SU-DHL-6 (cell line): ENCODE results near the gene SHISA9.

Experiments used
- H2AFZ ChIP-seq: fragments of 200-600 bp; sonication (generic); 2 replicates; pipeline ENCODE4 v1.6.1; 2014; ENCODE audit warnings: low read depth, mild to moderate bottlenecking, moderate library complexity, mixed read lengths, antibody characterized with exemption, low read length; ENCODE audit not compliant: severe bottlenecking
- H3F3A ChIP-seq: fragments of 200-600 bp; shearing (Covaris generic); 2 replicates; pipeline ENCODE4 v1.6.0; 2016; ENCODE audit warnings: antibody characterized with exemption, mild to moderate bottlenecking; ENCODE audit not compliant: insufficient read depth
- H3K27ac ChIP-seq: fragments of 200-600 bp; sonication (generic); 2 replicates; pipeline ENCODE4 v1.5.1; 2016; ENCODE audit warnings: low read depth, mild to moderate bottlenecking, low read length, moderate library complexity, mixed read lengths
- H3K27me3 ChIP-seq: fragments of 200-600 bp; sonication (generic), shearing (Covaris generic); 2 replicates; pipeline ENCODE4 v1.6.0; 2014; ENCODE audit warnings: mild to moderate bottlenecking, low read length
- H3K36me3 ChIP-seq: fragments of 200-600 bp; sonication (generic); 2 replicates; pipeline ENCODE4 v1.6.1; 2014; ENCODE audit warnings: mild to moderate bottlenecking, low read length, mixed read lengths
- H3K4me2 ChIP-seq: fragments of 300-600, 200-600 bp; shearing (Covaris generic), sonication (generic); 2 replicates; pipeline ENCODE4 v1.6.0; 2014; ENCODE audit warnings: low read length, low read depth, mild to moderate bottlenecking; ENCODE audit not compliant: poor library complexity, severe bottlenecking
- H3K4me3 ChIP-seq: fragments of 200-600 bp; sonication (generic); 2 replicates; pipeline ENCODE4 v1.5.1; 2014; ENCODE audit warnings: antibody characterized with exemption, low read length, mild to moderate bottlenecking, mixed read lengths; ENCODE audit not compliant: insufficient read depth, poor library complexity, severe bottlenecking
- H3K79me2 ChIP-seq: fragments of 200-600 bp; sonication (generic); 2 replicates; pipeline ENCODE4 v1.6.1; 2014; ENCODE audit warnings: mild to moderate bottlenecking, low read length, moderate library complexity; ENCODE audit not compliant: insufficient read depth
- H3K9ac ChIP-seq: fragments of 200-600 bp; sonication (generic); 2 replicates; pipeline ENCODE4 v1.7.0; 2014; ENCODE audit warnings: mild to moderate bottlenecking, low read length
- H3K9me2 ChIP-seq: fragments of 200-600 bp; sonication (generic); replicated peaks from 2 replicates; pipeline ENCODE4 v1.6.1; 2014; ENCODE audit warnings: low read length; ENCODE audit not compliant: insufficient read depth
- H3K9me3 ChIP-seq: fragments of 200-600 bp; sonication (generic); 2 replicates; pipeline ENCODE4 v1.6.1; 2014; ENCODE audit warnings: low read length, mixed read lengths; ENCODE audit not compliant: insufficient read depth
- H4K20me1 ChIP-seq: fragments of 200-600 bp; sonication (generic); 2 replicates; pipeline ENCODE4 v1.6.1; 2014; ENCODE audit warnings: low read depth, mild to moderate bottlenecking, antibody characterized with exemption, low read length, moderate library complexity, mixed read lengths
- CTCF ChIP-seq: fragments of 200-600 bp; sonication (generic); IDR thresholded peaks from one replicate; pipeline ENCODE4 v1.5.1; 2017; ENCODE audit warnings: antibody characterized with exemption, mild to moderate bottlenecking, low read length, moderate library complexity; ENCODE audit not compliant: insufficient read depth, poor library complexity, severe bottlenecking
- EZH2phosphoT487 ChIP-seq: fragments of 200-600 bp; sonication (generic), shearing (Covaris generic); conservative IDR thresholded peaks from 2 replicates; pipeline ENCODE4 v1.6.1; 2018; ENCODE audit warnings: mild to moderate bottlenecking, antibody characterized with exemption, low read length, moderate library complexity, mixed read lengths

SHISA9 gene

GRCh38 chr16:12898551-12898950, 2.8 kb upstream of the SHISA9 start:
- H3K4me3 ChIP-seq = no peak overlapping the region
- no peaks in the 10 kb centered on the region for H3K27me3 ChIP-seq
- TF ChIP-seq CTCF = no peak
- TF ChIP-seq EZH2phosphoT487 = no peak
- no peak overlapping the region for H3K9ac ChIP-seq
- H3K79me2 ChIP-seq = no peaks in the 10 kb centered on the region
- no peaks in the 10 kb centered on the region for H3K9me3 ChIP-seq
- H2AFZ ChIP-seq = no peak overlapping the region
- H3K27ac ChIP-seq = no peak overlapping the region
- H3K4me2 ChIP-seq = no peak overlapping the region
- H3K9me2 ChIP-seq = no peaks in the 10 kb centered on the region
- no peaks in the 10 kb centered on the region for H3K36me3 ChIP-seq
- no peaks in the 10 kb centered on the region for H4K20me1 ChIP-seq
- no peaks in the 10 kb centered on the region for H3F3A ChIP-seq

- H3K27me3 ChIP-seq = no peaks in the 10 kb centered on the region
- no peaks in the 10 kb centered on the region for H3F3A ChIP-seq
- H3K27ac ChIP-seq = no peak overlapping the region
- H4K20me1 ChIP-seq = no peaks in the 10 kb centered on the region
- H3K4me2 ChIP-seq = no peak overlapping the region
- no peak overlapping the region for H3K4me3 ChIP-seq
- H3K79me2 ChIP-seq = no peaks in the 10 kb centered on the region
- H3K9me2 ChIP-seq = no peaks in the 10 kb centered on the region
- no peak overlapping the region for H2AFZ ChIP-seq
- H3K36me3 ChIP-seq = no peaks in the 10 kb centered on the region
- no peaks in the 10 kb centered on the region for H3K9me3 ChIP-seq
- H3K9ac ChIP-seq = no peak overlapping the region
- no peak for TF ChIP-seq EZH2phosphoT487
- no peak for TF ChIP-seq CTCF
Observed at GRCh38 chr16:12899529-12900143, 1.8 kb upstream of the SHISA9 start.

GRCh38 chr16:12900156-12900555, 1.2 kb upstream of the SHISA9 start:
- Histone ChIP-seq H3F3A (no peaks in the 10 kb centered on the region), H4K20me1 (no peaks in the 10 kb centered on the region), H3K9ac (no peak overlapping the region), H3K9me3 (no peaks in the 10 kb centered on the region), H3K4me3 (no peak overlapping the region), H3K36me3 (no peaks in the 10 kb centered on the region), H3K4me2 (no peak overlapping the region), H2AFZ (no peak overlapping the region), H3K27ac (no peak overlapping the region), H3K27me3 (no peaks in the 10 kb centered on the region), H3K9me2 (no peaks in the 10 kb centered on the region), H3K79me2 (no peaks in the 10 kb centered on the region)
- TF ChIP-seq CTCF (no peak), EZH2phosphoT487 (no peak)
